Endometrium (tissue), 2 donors: Measurements from ENCODE around the gene CCL14.
"Not testable (repeated sequence)": the region's sequence is repeated elsewhere in the genome, so short reads cannot be mapped to it uniquely, and the experiment has no call there.

Experiments
- FAIRE-seq: peaks from 2 replicates; lab custom pipeline; 2012; peaks lifted over from hg19 to GRCh38; lab: Jason Lieb, UNC
- donor health status: control.
- donor health status: control.

The CCL14 gene

GRCh38 chr17:35986643-35987042 lies at the start of gene CCL14:
Gene CCL14 (minus strand): TSS chr17:35986729. CDS start chr17:35986649, 80 bp downstream.
- FAIRE-seq: no peak

GRCh38 chr17:36036235-36036634 lies 49.7 kb upstream of the CCL14 start:
- no peak for FAIRE-seq

- no peak for FAIRE-seq
Observed at GRCh38 chr17:36034127-36034526, 47.6 kb upstream of the CCL14 start.

GRCh38 chr17:36030956-36031355 lies 44.4 kb upstream of the CCL14 start:
- FAIRE-seq: no peak

- FAIRE-seq: no peak
Observed at GRCh38 chr17:36027761-36028160, 41.2 kb upstream of the CCL14 start.

- FAIRE-seq: no peak
Observed at GRCh38 chr17:36024106-36024869, 37.8 kb upstream of the CCL14 start.

- FAIRE-seq: no peak
Observed at GRCh38 chr17:36019423-36019822, 32.9 kb upstream of the CCL14 start.

- FAIRE-seq: no peak
Observed at GRCh38 chr17:36017799-36018198, 31.3 kb upstream of the CCL14 start, which contains the start of gene CCL23. Gene CCL23 (minus strand): TSS chr17:36017972. CDS start chr17:36017897, 75 bp downstream.

- no peak for FAIRE-seq
Observed at GRCh38 chr17:36016555-36016954, 30.0 kb upstream of the CCL14 start.

GRCh38 chr17:36015895-36016294 lies 29.4 kb upstream of the CCL14 start:
- FAIRE-seq: not testable (repeated sequence)

- no peak for FAIRE-seq
Observed at GRCh38 chr17:36014946-36015345, 28.4 kb upstream of the CCL14 start.

- no peak for FAIRE-seq
Observed at GRCh38 chr17:36011201-36011600, 24.7 kb upstream of the CCL14 start.

- no peak for FAIRE-seq
Observed at GRCh38 chr17:36008998-36009665, 22.6 kb upstream of the CCL14 start.

GRCh38 chr17:36004594-36005108 lies 18.1 kb upstream of the CCL14 start:
- no peak for FAIRE-seq

GRCh38 chr17:36002631-36003030 lies 16.1 kb upstream of the CCL14 start:
- no peak for FAIRE-seq

- FAIRE-seq: no peak
Observed at GRCh38 chr17:36001862-36002603, 15.5 kb upstream of the CCL14 start.

- no peak for FAIRE-seq
Observed at GRCh38 chr17:36001110-36001771, 14.7 kb upstream of the CCL14 start, which contains the start of gene CCL15. Gene CCL15 (minus strand): TSS chr17:36001553. CDS start chr17:36001492, 61 bp downstream.

- FAIRE-seq: no peak
Observed at GRCh38 chr17:36000732-36001109, 14.2 kb upstream of the CCL14 start.

GRCh38 chr17:35998756-35999155 lies 12.2 kb upstream of the CCL14 start:
- no peak for FAIRE-seq

GRCh38 chr17:35998018-35998545 lies 11.6 kb upstream of the CCL14 start:
- FAIRE-seq: no peak

GRCh38 chr17:35995346-35995745 lies 8.8 kb upstream of the CCL14 start:
- not testable (repeated sequence) for FAIRE-seq

- no peak for FAIRE-seq
Observed at GRCh38 chr17:35991075-35991474, 4.5 kb upstream of the CCL14 start.
